Esophagus (tissue), 2 donors: ENCODE data around the gene AKAIN1. TPM values are rescaled to one million over a fixed set of nuclear protein-coding genes. Genes with fewer than 3 reads are reported as not detected.

Experiments used
- H3K27ac ChIP-seq, 2 donors: one replicate each; pipeline ENCODE4 v1.5.1; 2013; ENCODE audit warnings: low read depth in 2 of 2, mild to moderate bottlenecking in 2 of 2, inconsistent platforms in 1 of 2, low read length in 1 of 2, moderate library complexity in 1 of 2
- H3K27me3 ChIP-seq, 2 donors: one replicate each; pipeline ENCODE4 v1.6.1; 2013; ENCODE audit warnings: low read length in 2 of 2, control low read depth in 1 of 2, mild to moderate bottlenecking in 1 of 2; ENCODE audit not compliant: insufficient read depth in 2 of 2, control insufficient read depth in 1 of 2
- H3K36me3 ChIP-seq, 2 donors: one replicate each; pipeline ENCODE4 v1.6.1; 2013; ENCODE audit warnings: low read length in 1 of 2; ENCODE audit not compliant: control insufficient read depth in 2 of 2, insufficient read depth in 2 of 2
- H3K4me1 ChIP-seq, 2 donors: one replicate each; pipeline ENCODE4 v1.6.1; 2013; ENCODE audit warnings: low read length in 1 of 2; ENCODE audit not compliant: control insufficient read depth in 2 of 2, insufficient read depth in 2 of 2
- H3K4me3 ChIP-seq, 2 donors: one replicate each; pipeline ENCODE4 v1.5.1; 2013; ENCODE audit warnings: low read length in 2 of 2, mild to moderate bottlenecking in 2 of 2, low read depth in 1 of 2, moderate library complexity in 1 of 2
- H3K9me3 ChIP-seq, 2 donors: one replicate each; pipeline ENCODE4 v1.6.1; 2013; ENCODE audit warnings: mild to moderate bottlenecking in 2 of 2, low read depth in 1 of 2, low read length in 1 of 2, moderate library complexity in 1 of 2; ENCODE audit not compliant: control insufficient read depth in 2 of 2, insufficient read depth in 1 of 2
- WGBS, 2 donors: extraction: QIAGEN DNeasy Blood & Tissue Kit; methylation state at CpG; one replicate each; pipeline ENCODE4 v1.1.7; 2013; 5-methylcytosine and 5-hydroxymethylcytosine counted together
- polyA plus RNA-seq, 2 donors: library from polyadenylated mRNA; stranded (reverse); fragments of 200-250 nt; gene quantifications; one replicate each; pipeline ENCODE4 v1.2.3, GENCODE V29; 2013
- donor health status: healthy with polysubstance abuse.
- donor health status: Bipolar disorder and iron deficiency.

Gene AKAIN1
- polyA plus RNA-seq, 2 donors, result not detected

GRCh38 chr18:5166606-5167280 is 30.3 kb downstream of the AKAIN1 start:
- H3K36me3 ChIP-seq, result no peaks in the 10 kb centered on the region
- H3K4me3 ChIP-seq, result no peak overlapping the region
- H3K9me3 ChIP-seq, result no peaks in the 10 kb centered on the region
- 44 to 47% methylated on average over 2 of the region's 2 CpGs for WGBS, 2 donors
- H3K27ac ChIP-seq, result no peak overlapping the region
- H3K4me1 ChIP-seq, result no peaks in the 10 kb centered on the region
- no peaks in the 10 kb centered on the region for H3K27me3 ChIP-seq

- Histone ChIP-seq H3K27me3 (no peaks in the 10 kb centered on the region), H3K27ac (no peak overlapping the region), H3K36me3 (no peaks in the 10 kb centered on the region), H3K9me3 (no peaks in the 10 kb centered on the region), H3K4me1 (no peaks in the 10 kb centered on the region), H3K4me3 (no peak overlapping the region)
- WGBS, 2 donors, result 51 to 62% methylated on average over 2 of the region's 2 CpGs
Measured at GRCh38 chr18:5164903-5165302, 32.2 kb downstream of the AKAIN1 start.

- no peak overlapping the region for H3K4me3 ChIP-seq
- no peaks in the 10 kb centered on the region for H3K4me1 ChIP-seq
- H3K27ac ChIP-seq, result no peak overlapping the region
- H3K9me3 ChIP-seq, result no peaks in the 10 kb centered on the region
- no peaks in the 10 kb centered on the region for H3K36me3 ChIP-seq
- no peaks in the 10 kb centered on the region for H3K27me3 ChIP-seq
Measured at GRCh38 chr18:5162111-5162510, 34.9 kb downstream of the AKAIN1 start.

- no peaks in the 10 kb centered on the region for H3K9me3 ChIP-seq
- 34 to 38% methylated on average over 3 of the region's 3 CpGs for WGBS, 2 donors
Measured at GRCh38 chr18:5159080-5159479, 38.0 kb downstream of the AKAIN1 start.

GRCh38 chr18:5158587-5158986 is 38.5 kb downstream of the AKAIN1 start:
- Histone ChIP-seq H3K27ac (no peak overlapping the region), H3K4me3 (no peak overlapping the region), H3K36me3 (no peaks in the 10 kb centered on the region), H3K27me3 (no peaks in the 10 kb centered on the region), H3K9me3 (no peaks in the 10 kb centered on the region), H3K4me1 (no peaks in the 10 kb centered on the region)
- 75 to 77% methylated on average over 2 of the region's 2 CpGs for WGBS, 2 donors

More at GRCh38 chr18:5159080-5159479, 38.0 kb downstream of the AKAIN1 start:
- Histone ChIP-seq H3K27ac (no peak overlapping the region), H3K4me1 (no peaks in the 10 kb centered on the region), H3K36me3 (no peaks in the 10 kb centered on the region), H3K27me3 (no peaks in the 10 kb centered on the region), H3K4me3 (no peak overlapping the region)

- WGBS, 2 donors, result 48 to 50% methylated on average over 3 of the region's 3 CpGs
- Histone ChIP-seq H3K9me3 (no peaks in the 10 kb centered on the region), H3K4me3 (no peak overlapping the region), H3K27me3 (no peaks in the 10 kb centered on the region), H3K27ac (no peak overlapping the region), H3K36me3 (no peaks in the 10 kb centered on the region), H3K4me1 (no peaks in the 10 kb centered on the region)
Measured at GRCh38 chr18:5158172-5158571, 38.9 kb downstream of the AKAIN1 start.

GRCh38 chr18:5155907-5156287 is 41.2 kb downstream of the AKAIN1 start:
- Histone ChIP-seq H3K36me3 (no peaks in the 10 kb centered on the region), H3K27me3 (no peaks in the 10 kb centered on the region)
- 69 to 71% methylated on average over 5 of the region's 5 CpGs for WGBS, 2 donors

GRCh38 chr18:5155218-5155906 is 41.7 kb downstream of the AKAIN1 start:
- 76 to 83% methylated on average over 17 of the region's 17 CpGs for WGBS, 2 donors
- Histone ChIP-seq H3K9me3 (no peaks in the 10 kb centered on the region), H3K27ac (no peak overlapping the region), H3K4me1 (no peaks in the 10 kb centered on the region), H3K4me3 (no peak overlapping the region), H3K27me3 (no peaks in the 10 kb centered on the region), H3K36me3 (no peaks in the 10 kb centered on the region)

More at GRCh38 chr18:5155907-5156287, 41.2 kb downstream of the AKAIN1 start:
- no peaks in the 10 kb centered on the region for H3K4me1 ChIP-seq
- H3K27ac ChIP-seq, result no peak overlapping the region
- no peak overlapping the region for H3K4me3 ChIP-seq
- no peaks in the 10 kb centered on the region for H3K9me3 ChIP-seq

GRCh38 chr18:5152343-5153020 is 44.6 kb downstream of the AKAIN1 start:
- Histone ChIP-seq H3K4me1 (no peaks in the 10 kb centered on the region), H3K27me3 (no peaks in the 10 kb centered on the region), H3K4me3 (no peak overlapping the region), H3K36me3 (no peaks in the 10 kb centered on the region), H3K9me3 (no peaks in the 10 kb centered on the region), H3K27ac (no peak overlapping the region)
- WGBS, 2 donors, result 79 to 85% methylated on average over 6 of the region's 6 CpGs
